Daoy (cell line): Measurements from ENCODE around the gene PLEKHO2. TPM values are rescaled to one million over a fixed set of nuclear protein-coding genes. Genes with fewer than 3 reads are reported as not detected.

Experiments used
- DNase-seq: peaks from one replicate; pipeline ENCODE4 v3.0.0-alpha.2; 2015; ENCODE audit warnings: low read depth
- total RNA-seq: library from RNA; depleted of rRNA; stranded (reverse); fragments of >200 nt; shearing (Covaris generic); gene quantifications from 2 replicates; pipeline ENCODE4 v1.2.3, GENCODE V29; 2014

The PLEKHO2 gene
- total RNA-seq, 1 experiment from 2014 or later, result 8.7 TPM

DNA sequence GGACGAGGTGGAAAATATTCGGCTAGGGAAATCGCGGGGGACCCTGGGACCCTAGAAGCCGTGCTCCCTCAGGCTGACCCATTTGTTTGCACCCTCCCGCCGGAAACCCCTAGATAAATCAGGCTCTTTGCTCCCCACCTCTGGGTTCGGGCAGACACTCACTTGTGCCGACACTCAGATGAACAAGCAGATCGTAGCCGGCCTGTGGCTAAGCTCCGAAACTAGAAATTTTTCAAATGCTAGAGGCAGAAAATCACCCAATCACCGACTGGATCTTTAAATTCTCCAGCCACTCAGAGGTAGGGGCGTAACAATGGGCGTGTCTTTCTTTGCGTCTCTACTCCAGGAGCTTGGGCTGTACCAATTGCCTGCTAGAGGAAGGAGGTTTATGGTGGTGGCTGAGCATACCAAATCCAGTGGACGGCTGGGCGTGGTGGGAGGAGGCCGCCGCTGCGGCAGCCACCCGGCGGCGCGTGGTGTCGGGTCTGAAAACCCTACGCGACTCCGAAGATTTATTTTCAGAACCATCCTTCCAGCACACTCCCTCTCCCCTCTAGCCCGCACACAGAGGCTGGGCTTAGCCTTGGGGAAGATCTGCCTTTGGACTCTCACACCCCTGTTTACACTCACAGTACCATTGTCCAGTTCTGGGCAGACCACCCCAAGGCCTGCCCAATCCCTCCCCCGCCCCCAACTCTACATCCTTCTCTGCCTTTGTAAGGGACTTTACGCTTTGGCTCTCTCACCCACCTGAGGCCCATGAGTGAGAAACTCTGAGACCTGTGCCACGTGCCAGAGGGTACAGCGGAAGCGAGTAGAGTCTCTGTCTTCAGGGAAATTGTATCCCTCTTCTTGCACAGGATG lies 16.1 kb upstream of the PLEKHO2 start, which contains the start of gene PIF1:
PIF1 (minus strand) TSS at position 217 of the 864 bp plus-strand sequence. CDS start 1,312 bp downstream, outside the sequence.
- peak; percentile 97 for DNase-seq

DNA sequence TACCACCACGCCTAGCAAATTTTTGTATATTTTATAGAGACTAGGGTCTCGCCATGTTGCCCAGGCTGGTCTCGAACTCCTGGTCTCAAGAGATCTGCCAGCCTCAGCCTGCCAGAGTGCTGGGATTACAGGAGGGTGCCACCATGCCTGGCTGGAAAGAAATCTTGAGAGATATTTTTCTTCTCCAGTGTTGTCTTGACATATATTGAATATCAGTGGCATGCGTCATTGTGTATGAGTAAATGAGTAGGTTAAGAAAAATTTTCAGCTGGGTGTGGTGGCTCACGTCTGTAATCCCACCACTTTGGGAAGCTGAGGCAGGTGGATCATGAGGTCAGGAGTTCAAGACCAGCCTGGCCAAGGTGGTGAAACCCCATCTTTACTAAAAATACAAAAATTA lies 12.7 kb upstream of the PLEKHO2 start:
- no peak for DNase-seq

DNA sequence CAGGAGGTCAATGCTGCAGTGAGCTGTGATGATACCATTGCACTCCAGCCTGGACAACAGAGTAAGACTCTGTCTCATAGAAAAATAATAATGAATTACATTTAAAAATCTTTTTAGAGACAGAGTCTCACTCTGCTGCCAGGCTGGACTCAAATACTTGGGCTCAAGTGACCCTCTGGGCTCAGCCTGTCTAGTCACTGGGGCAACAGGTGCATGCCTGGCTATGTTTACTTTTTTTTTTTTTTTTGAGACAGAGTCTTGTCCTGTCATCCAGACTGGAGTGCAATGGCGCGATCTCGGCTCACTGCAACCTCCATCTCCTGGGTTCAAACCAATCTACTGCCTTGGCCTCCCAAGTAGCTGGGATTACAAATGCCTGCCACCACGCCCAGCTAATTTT lies 8.0 kb upstream of the PLEKHO2 start:
- DNase-seq, result no peak

DNA sequence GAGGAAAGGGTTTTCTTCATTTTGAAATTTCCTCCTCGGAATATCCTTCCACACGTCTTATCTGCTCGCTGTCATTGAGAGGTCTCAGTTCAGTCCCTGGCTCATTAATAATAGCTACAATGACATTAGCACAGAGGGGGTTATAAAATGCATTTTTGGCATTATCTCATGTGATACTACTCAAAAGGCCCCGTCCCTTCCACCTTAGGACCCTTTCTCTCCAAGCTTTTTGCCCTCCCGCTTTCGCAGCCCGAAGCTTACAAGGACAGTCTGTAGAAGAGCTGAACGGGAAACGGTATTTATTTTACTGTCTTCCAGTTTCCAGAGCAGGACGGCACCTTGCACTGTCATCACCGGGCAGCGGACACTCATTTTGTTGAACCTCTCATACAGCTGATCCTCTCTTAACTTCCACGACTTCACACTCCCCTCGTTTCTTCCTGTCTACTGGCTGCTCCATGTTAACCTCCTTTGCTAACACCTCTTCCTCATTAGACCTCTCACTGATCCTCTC lies 5.6 kb upstream of the PLEKHO2 start:
- no peak for DNase-seq

DNA sequence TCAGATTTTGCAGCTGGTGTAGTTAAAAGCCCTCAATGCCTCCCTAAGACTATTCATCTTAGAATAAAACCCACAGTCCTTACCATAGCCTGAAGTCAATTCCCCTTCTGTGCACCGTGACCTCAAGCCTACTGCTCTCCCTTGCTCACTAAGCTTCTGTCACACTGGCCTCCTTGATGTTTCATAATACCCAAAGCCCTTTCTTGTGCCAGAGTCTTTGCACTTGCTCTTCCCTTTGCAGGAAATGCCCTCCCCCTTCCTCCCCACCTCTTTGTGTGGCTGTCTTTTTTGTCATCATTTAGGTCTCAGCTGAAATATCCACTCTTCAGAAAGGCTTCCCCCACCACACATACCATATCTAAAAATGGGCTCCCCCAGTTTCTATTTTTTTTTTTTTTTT lies 4.2 kb upstream of the PLEKHO2 start:
- no peak for DNase-seq

DNA sequence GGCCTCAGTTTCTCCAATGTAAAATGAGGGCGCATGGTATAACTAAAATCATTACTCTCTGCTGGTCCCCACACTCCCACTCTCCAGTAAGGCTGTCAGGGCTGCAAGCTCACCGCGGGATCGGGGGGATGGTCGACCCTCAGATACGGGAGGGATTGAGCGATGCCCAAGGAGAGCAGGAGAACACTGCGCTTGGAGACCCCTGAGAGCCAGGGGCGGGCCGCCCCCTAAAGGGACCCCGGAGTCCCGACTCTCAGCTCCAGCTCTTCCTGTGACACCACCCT lies 713 bp upstream of the PLEKHO2 start:
- no peak for DNase-seq

DNA sequence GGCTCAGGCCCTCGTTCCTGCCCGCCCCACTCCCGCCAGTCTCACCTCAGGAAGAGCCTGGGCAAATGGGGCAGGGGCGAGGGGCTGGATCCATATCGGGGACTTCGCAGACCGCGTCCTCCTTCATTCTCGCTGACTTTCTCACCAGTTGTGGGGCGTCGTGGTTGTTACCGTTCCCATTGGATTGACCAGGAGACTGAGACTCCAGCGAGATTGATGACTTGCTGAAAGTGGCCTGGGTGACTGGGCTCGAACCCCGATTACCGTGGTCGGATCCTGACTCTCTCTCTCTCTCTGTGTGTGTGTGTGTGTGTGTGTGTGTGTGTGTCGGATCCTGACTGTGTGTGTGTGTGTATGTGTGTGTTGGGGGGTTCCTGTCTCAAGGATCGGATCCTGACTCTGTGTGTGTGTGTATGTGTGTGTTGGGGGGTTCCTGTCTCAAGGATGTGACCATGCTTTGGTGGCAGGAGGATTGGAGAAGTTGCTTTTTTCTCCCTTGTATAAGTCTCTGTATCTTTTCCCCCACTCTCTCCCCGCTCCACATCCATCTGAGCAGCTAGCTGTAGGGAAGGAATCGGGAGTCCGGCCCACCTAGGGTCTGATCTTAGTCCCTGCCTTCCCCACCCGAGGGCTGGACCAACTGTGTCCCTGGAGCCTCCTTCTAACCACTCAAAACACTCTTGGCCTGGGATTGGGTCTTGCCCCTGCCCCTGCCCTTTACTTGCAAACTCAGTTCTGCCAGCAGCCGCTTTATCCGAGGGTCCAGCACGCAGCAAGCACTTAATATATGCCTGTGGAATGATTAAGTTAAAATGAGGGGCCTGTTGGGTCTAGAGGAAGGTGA lies 603 bp downstream of the PLEKHO2 start:
- peak; percentile 42 for DNase-seq

DNA sequence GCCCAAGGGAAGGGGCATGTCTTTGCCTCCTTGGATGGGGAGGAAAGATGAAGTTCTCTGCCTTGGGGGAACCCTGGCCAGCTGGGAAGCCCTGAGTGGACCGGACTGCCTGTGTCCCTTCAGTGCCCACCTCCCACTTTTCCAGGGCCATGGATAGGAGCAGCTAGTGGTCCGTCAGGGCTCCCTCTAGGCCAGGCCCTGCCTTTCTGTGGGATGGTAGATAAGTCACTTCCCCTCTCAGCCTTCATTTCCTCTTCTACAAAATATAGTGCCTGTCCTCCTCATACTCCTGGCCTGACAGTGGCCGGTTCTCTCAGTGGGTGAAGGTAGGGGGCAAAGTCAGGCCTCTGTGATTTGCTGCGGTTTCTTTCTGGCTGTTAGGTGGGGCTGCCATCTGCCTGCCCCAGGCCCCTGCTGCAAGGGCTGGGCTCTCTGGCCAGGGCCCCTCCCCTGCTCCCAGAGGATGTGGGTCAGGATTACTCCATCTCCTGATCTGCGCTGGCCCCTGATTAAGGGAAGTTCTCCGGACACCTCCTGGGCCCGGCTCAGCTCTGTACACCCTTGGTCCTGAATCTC lies 1.4 kb downstream of the PLEKHO2 start:
- peak; percentile 61 for DNase-seq

DNA sequence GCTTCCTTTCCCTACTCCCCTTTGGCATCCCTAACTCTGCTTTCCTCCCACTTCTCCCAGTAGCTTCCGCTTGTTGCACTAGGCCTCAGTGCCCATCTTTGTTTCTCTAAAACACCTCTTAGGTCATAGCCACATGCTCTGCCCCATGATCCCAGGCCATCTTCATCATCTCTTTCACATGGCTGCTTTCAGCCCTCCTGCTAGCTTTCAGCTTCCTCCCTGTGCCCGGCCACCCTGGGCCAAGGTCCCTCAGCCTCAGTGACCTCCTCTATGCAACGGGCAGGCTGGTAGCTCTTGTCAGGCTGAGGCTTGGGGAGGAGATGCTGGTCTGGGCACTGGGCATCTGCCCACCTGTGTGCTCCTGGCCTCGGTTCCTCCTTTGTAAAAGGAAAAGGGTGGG lies 2.3 kb downstream of the PLEKHO2 start:
- DNase-seq, result no peak

DNA sequence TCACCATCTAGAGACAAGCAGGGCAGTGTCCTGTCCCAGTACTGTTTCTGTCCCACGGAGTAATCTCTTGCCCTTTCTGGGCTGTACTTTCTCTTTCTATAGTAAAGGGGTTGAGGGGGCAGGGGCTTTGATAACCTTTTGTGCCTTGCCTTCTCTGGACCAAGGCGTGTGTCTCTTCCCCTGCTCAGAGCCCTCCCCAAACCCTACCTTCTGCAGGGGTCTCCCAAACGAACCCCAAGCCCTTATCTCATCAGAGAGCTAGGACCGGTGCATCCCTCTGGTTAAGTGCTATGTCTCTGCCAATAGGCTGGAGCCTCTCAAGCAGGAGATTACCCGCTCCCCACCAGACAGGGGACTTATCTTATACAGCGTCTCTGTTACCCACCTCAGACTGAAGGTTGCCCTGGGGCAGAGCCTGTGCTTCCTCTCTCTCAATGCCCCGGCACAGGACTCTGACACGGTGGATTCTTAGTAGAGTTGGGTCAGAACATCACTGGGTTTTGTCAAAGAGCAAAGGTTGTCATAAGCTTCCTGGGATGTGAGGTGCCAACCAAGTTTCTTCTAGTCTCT lies 2.9 kb downstream of the PLEKHO2 start:
- no peak for DNase-seq

DNA sequence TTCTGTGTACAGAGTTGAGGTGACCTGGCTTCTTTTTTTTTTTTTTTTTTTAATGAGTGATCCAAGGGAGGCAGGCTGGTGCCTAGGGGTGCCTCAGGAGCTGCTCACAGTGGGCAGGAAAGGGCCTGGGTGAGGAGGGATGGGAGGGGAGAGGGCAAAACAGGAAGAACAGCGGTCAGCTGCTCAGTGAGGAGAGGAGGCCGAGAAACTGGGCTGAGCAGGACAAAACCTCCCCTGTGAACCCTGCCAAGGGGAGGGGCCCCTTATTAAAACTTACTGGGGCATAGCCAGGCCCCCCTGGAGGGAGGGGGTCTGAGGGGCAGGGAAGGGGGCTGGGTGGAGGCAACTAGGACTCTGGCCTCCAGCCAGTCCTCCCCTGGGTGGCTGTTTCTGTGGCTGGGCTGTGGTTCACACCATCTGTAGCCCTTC lies 3.5 kb downstream of the PLEKHO2 start:
- no peak for DNase-seq

DNA sequence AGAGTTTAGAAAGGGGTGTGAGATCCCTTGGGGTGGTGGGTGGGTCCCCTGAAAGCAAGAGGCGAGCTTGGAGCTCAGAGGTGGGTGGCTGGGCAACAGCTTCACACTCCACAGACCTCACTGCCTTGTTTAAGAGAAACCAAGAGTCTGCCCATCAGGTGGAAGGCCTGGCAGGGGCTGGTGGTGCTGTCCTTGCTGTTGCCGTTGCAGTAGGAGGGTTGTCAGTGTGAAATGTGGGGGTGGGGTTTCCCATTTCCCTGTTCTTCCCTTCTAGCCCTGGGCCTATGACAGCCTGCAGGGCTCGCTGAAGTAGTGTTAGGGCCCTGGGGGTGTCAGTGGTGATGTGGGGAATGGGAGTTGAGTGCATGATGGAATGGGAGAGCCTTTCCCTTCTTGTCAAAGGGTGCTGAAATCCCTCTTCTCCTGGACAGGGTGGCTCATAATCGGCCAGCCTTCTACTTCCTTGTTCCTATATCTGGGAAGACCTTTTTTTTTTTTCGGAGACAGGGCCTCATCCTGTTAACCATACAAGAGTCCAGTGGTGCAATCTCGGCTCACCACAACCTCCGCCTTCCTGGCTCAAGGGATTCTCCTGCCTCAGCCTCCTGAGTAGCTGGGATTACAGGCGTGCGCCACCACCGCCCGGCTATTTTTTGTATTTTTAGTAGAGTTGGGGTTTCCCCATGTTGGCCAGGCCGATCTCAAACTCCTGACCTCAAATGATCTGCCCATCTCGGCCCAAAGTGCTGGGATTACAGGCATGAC lies 4.3 kb downstream of the PLEKHO2 start:
- no peak for DNase-seq

DNA sequence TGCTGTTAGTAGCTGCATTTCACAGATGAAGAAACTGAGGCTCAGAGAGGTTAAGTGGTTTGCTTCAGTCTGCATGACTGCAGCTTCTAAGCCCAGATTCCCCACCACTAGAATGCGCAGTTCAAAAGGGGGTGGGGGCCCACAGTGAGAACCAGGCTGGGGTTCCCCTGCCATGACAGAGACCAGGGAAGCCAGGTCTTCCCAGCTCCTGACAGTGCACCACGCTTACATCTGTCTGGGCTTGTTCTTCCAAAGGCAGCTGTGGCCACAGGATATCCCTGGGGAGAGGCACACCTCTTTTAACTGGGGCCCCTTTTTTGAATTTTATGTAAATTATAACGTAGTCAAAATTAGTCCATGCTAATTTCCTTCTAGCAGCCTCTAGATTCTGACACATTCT lies 5.3 kb downstream of the PLEKHO2 start:
- DNase-seq, result no peak

DNA sequence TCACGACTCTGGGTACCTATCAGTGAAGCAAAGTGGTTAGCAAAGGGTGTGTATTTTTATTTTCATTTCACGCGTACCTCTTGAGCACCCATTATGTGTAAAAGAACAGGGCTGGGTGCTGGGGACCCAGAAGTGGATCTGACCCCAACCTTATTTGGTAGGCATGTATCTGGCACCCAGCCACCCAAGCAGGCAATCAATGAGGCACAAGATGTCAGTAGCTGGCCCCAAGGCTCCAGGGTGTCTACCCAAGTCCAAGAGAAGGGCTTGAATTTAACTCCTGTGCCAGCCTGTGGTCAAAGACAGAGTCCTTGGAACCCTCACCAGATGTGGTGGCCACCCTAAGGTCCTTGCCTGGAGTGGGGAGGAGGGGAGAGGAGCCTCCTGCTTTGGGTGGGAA lies 5.7 kb downstream of the PLEKHO2 start:
- DNase-seq, result no peak

DNA sequence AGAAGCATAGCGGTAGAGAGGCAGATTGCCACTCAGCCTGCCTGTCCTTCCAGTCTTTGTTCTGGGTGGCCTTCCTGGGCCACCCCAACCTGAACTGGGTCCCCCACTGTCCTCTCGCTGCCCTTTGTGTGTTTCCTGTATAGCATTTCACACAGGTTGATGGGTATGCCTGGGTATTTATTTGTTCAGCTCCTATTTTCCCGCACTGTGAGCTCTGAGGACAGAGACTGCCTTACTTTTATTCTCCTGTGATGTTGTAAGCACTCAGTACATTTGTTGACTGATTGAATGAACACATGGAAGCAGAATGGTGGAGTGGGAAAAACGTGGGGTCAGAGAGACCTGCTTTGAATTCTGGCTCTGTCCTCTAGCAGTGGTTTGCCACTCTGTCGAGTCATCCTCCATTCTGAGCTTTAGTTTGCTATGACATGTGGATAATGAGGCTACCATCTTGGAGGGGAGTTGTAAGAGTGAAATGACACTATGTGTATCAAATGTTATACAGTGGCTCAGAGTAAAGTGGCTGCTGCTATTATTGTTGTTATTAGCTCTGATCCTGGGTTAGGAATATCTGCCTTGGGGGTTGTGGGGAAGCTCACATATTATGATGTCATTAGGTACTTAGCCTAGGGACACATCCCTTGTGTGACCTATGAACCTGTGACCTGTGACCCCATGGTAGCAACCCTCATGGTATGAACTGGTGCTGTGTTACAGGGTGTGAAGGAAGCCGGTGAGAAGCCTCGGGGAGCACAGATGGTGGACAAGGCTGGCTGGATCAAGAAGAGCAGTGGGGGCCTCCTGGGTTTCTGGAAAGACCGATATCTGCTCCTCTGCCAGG lies 6.4 kb downstream of the PLEKHO2 start:
- no peak for DNase-seq

DNA sequence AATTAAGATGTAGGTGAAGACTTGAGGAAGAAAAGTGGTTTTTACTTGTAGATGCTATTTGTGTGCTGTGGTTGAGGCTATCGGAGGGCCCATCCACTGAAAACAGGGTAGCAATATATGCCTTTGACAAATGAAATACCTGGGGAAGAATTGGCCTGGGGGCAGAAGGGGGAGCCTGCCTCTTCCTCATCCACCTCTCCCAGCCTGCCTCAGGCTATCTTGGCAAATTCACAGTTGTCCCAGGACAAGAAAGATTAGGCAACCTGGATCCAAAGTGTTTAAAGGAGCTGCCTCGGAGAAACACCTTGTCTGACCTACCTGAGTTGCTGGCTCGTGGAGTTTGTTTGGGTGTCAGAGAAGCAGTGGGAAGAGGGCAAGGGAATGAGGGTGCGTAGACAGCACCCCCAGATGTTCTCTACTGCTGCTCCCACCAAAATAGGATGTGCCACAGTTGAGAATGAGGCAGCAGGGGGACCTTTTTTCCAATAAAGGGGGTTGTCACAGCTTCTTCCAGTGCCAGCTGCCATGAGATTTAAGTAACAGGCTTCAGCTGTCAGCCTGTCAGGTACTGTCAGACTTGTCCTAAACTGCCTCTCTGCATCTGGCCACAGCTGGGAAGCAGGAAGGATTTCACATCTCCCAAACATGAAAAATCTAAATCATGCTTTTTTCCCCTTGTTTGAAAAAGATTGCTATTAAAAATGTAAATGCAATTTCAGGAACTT lies 9.2 kb downstream of the PLEKHO2 start:
- no peak for DNase-seq

DNA sequence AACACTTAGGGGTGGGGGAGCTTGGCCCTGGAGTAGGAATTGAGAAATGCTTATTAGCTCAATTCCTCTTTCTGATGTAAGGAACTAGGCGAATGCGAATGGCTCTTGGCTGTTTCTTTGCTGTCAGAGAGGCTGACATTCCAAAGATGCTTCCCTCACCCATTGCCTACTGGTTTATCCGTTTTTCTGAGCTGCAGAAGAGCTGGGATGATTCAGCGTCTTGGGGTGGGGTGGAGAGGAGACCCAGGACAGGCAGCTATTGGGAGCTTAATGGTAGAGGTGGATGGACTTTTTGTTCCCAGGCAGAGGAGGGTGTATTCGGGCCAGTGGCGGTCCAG lies 9.8 kb downstream of the PLEKHO2 start:
- no peak for DNase-seq

DNA sequence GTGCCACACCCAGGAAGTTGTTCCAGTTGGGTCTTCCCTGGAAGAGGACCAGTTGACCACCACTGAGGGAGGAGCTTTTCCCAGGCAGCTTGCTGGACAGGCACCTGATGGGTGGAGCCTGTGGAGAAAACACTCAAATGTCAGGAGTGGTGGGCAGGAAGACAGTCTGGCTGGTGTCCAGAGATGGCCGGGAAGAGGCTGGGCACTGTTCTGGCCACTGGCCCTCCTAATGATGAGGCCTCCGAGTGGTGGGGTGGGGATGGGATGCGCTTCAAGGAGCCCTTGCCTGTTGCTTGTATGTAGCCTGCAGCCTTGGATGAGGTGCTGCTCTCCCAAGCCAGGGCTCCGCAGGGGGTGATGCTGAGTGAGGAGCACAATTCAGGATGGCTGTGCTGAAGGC lies 12.3 kb downstream of the PLEKHO2 start:
- no peak for DNase-seq

DNA sequence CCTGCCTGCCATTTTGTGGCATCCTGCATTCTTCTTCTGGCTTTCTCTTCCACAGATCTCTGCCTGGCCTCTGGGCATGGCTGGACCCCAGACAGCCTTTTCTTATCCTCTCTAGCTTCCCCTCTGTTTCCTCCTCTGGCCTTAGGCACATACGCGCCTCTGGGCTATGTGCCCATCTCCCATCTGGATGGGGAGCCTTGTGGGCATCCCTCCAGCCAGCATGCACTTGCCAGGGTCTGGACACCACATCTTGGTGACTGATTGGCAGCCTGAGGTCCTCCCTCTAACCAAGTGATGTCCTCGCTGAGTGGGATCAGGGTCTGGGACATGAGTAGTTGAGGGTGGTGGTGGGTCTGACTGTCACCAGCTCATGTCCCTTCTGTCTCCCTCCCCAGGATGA lies 12.8 kb downstream of the PLEKHO2 start:
- no peak for DNase-seq
